GM19372 (cell line): ENCODE measurements around the gene KYAT1.
A peak's percentile ranks its signal among the peaks of the same experiment; 100 is the strongest.

Experiments
- ATAC-seq: cut with Tn5 transposase; IDR thresholded peaks from one replicate; pipeline ENCODE4 v1.9.1; 2021; ENCODE audit warnings: mild to moderate bottlenecking, low read depth, moderate library complexity; ENCODE audit not compliant: unreplicated experiment

KYAT1 gene

DNA sequence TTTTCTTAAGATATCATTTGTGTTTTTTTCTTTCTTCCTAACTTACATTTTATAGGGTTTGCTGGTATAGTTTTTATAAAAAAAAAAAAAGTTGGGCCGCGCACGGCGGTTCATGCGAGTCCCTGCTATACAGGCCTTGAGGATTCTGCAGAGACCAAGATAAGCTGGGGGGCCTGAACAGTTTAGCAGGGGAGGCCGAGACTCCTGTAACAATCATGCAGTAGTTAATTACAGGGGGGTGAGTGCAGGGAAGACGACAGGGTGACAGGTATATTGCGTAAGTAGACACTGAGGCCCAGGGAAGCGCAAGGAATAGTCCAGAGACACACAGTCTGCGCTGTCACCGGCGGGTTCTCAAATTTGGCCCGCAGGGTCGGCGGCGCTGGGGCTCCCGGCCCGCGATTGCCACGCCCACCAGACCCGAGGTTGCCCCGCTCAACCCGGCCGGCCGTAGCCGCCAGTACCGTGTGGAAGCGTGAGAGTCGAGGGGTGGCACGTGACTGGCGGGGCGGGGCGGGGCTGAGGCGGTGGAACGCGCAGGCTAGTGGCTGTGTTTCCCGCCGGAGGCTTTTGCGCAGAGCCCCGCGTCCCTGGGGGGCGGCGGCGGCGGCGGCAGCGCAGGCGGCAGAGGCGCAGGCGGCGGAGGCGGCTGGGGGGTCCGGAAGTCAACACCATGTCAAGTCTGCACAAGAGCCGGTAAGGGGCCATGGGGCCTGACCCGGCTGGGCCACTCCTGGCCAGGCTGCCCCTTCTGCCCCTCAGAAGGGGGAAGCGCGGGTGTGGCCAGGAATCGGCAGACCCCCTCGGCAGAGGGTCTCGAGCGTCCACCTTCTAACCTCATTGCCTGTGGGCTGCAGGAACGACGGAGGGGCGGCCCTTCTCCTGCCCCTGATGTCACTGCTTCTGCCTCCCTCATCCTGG lies 94.8 kb downstream of the KYAT1 start, which contains the start of gene TBC1D13:
Gene TBC1D13, plus strand, starts transcription at position 573 of the 921 bp plus-strand sequence. Its CDS starts 101 bp downstream, at position 674.
- ATAC-seq = peak; percentile 88

DNA sequence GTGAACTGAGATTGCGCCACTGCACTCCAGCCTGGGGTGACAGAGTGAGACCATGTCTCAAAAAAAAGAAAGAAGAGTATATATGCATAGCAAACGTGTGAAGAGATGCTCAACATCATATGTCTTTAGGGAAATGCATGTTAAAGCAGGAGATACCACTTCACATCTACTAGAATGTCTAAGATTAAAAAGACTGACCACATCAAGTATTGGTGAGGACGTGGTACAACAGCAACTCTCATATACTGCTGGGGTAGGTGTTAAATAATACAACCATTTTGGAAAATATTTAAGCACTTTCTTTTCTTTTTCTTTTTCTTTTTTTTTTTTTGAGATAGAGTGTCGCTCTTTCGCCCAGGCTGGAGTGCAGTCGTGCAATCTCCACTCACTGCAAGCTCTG lies 96.3 kb downstream of the KYAT1 start:
- no peak for ATAC-seq
